Cardiac fibroblast (primary cell): ENCODE measurements around the gene TMC6.

ENCODE experiments used
- DNase-seq, 2 donors: peaks; one replicate each; pipeline versions ENCODE4 v3.0.0 to v3.0.0-alpha.2; 2010; ENCODE audit warnings: low read depth in 2 of 2
- H3K4me3 ChIP-seq, 2 donors: replicated peaks in 1 of 2; 1 replicate in 1 of 2; 2 replicates in 1 of 2; pipeline ENCODE4 v1.5.1; 2011; ENCODE audit warnings: low read depth in 2 of 2, low read length in 2 of 2, mild to moderate bottlenecking in 2 of 2, moderate library complexity in 1 of 2
- CTCF ChIP-seq: IDR thresholded peaks from one replicate; pipeline ENCODE4 v1.5.1; 2011; ENCODE audit warnings: low read depth, mild to moderate bottlenecking, low read length, inconsistent platforms

The TMC6 gene

GRCh38 chr17:78166416-78166815, 37.9 kb upstream of the TMC6 start:
- TF ChIP-seq CTCF = no peak
- H3K4me3 ChIP-seq = no peak overlapping the region
- no peak for DNase-seq

DNA sequence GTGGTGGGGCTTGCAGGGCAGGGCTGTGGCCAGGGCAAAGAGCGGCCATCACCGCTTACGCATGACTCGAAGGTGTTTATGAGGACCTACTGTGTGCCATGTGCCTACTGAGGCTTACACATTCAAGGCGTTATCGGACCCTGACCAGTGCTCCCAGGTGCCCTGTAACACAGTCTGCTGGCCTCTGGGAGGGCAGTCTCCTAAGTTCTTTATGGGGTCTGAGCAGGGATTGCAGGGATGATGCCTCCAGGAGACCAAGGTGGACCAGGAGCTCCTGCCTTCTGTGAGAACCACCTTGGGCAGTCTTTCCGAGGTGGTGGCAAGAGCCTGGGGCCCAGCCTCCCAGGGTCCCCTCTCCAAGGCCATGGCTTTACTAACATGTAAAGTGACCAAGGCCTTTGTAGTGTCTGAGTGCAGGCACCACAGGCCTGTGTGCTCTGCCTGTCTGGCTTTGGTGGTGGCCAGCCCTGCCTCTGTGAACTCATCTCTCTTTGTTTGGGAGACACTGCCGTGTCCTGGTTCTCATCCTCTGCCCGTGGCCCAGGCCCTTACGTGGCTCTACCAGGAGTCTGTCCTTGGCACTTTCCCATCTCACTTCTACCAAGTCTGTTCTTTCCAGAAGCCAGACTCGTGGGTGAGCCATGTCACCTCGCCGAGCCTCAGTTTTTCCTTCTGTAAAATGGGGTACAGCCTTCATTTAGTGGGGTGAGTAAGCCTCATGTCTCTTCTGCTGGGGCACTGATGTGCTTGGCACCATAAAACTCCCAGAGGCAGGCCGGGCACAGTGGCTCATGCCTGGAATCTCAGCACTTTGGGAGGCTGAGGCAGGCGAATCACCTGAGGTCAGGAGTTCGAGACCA, 36.4 kb upstream of the TMC6 start:
- H3K4me3 ChIP-seq = no peak overlapping the region
- TF ChIP-seq CTCF = no peak
- no peak for DNase-seq

- DNase-seq = no peak
- no peak overlapping the region for H3K4me3 ChIP-seq
- TF ChIP-seq CTCF = no peak
Observed at GRCh38 chr17:78163881-78164747, 35.6 kb upstream of the TMC6 start.

GRCh38 chr17:78159575-78160158, 31.1 kb upstream of the TMC6 start:
- TF ChIP-seq CTCF = no peak
- H3K4me3 ChIP-seq = no peak overlapping the region
- peak in 1 of 2 donors; percentile 46 for DNase-seq

- TF ChIP-seq CTCF = no peak
- DNase-seq = no peak
- no peak overlapping the region for H3K4me3 ChIP-seq
Observed at GRCh38 chr17:78154903-78155811, 26.6 kb upstream of the TMC6 start.

GRCh38 chr17:78151514-78152008, 23.0 kb upstream of the TMC6 start:
- no peak for TF ChIP-seq CTCF
- peak in 1 of 2 donors; percentile 83 for DNase-seq
- no peak overlapping the region for H3K4me3 ChIP-seq
